ENCODE data around the gene FYB2. TPM values are rescaled to one million over a fixed set of nuclear protein-coding genes. Genes with fewer than 3 reads are reported as not detected.

FYB2 gene
- total RNA-seq, 2 donors from 2014 or later = 0.32 to 0.66 TPM

DNA sequence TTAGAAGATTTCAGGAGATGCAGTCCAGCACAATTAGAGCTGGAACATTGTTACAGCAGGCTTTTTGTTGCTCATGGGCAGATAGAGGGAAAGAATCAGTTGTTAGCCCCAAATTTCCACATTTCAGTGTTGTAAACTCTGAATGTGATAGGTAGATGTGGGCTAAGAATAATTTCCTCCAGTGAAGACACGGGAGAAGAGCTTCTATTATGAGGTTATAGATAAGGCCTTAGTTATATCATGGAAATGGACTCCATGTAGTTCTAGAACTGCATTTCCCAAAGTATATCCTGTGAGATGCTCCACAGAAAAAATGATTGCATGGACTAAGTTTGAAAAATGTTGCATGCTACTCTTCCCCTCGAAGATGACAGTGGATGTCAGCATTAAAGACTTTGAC, 109.2 kb downstream of the FYB2 start:
- TF ChIP-seq, protein P1, sequence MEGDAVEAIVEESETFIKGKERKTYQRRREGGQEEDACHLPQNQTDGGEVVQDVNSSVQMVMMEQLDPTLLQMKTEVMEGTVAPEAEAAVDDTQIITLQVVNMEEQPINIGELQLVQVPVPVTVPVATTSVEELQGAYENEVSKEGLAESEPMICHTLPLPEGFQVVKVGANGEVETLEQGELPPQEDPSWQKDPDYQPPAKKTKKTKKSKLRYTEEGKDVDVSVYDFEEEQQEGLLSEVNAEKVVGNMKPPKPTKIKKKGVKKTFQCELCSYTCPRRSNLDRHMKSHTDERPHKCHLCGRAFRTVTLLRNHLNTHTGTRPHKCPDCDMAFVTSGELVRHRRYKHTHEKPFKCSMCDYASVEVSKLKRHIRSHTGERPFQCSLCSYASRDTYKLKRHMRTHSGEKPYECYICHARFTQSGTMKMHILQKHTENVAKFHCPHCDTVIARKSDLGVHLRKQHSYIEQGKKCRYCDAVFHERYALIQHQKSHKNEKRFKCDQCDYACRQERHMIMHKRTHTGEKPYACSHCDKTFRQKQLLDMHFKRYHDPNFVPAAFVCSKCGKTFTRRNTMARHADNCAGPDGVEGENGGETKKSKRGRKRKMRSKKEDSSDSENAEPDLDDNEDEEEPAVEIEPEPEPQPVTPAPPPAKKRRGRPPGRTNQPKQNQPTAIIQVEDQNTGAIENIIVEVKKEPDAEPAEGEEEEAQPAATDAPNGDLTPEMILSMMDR (IDR thresholded peaks at IDR 0.05) = no peak
- no peak for DNase-seq
- Histone ChIP-seq H3K4me1 (no peaks in the 10 kb centered on the region), H3K9ac (ENCODE audit: low read depth in 2 of 2, low read length in 2 of 2) (no peak overlapping the region), H3K27me3 (no peaks in the 10 kb centered on the region), H3K36me3 (no peaks in the 10 kb centered on the region), H3K27ac (no peak overlapping the region), H3K9me3 (no peaks in the 10 kb centered on the region), H3K4me3 (no peak overlapping the region)
- intact Hi-C loops (cut with DNase I) = no loop called here

DNA sequence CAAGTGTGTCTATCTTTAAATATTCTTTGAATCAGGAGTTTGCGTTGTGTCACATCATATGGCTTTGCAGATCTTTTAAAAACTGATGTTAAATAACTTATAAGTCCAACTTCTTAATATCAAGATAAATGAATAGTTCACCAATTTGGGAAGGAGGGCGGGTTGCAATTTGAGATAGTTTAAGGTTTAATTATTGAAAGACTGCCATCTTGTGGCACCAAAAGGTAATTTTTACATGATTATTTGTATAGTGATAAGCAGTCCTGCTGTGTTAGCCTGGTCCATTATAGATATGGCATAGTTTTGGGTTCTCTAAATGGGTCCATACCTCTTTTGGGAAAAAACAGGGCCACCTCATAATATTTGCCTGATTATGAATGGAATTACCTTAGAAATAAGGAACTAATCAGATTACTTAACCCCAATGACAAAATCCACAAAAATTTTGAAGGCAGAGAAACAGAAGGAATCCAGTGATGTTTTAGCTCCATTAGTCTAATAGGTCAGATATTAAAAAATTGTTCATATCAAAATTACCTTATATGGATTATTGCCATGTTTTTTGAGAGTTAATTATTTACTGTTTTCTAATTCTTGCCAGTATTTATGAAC, 109.8 kb downstream of the FYB2 start:
- no peak for DNase-seq
- H3K9me3 ChIP-seq = no peaks in the 10 kb centered on the region
- no peak overlapping the region for H3K27ac ChIP-seq
- no peak overlapping the region for H3K9ac ChIP-seq (ENCODE audit: low read depth in 2 of 2, low read length in 2 of 2)
- no peaks in the 10 kb centered on the region for H3K27me3 ChIP-seq
- TF ChIP-seq, protein P1 (IDR thresholded peaks at IDR 0.05) = peak; percentile 30
- no peak overlapping the region for H3K4me3 ChIP-seq
- H3K36me3 ChIP-seq = no peaks in the 10 kb centered on the region
- no peaks in the 10 kb centered on the region for H3K4me1 ChIP-seq
- intact Hi-C loops (cut with DNase I) = no loop called here

DNA sequence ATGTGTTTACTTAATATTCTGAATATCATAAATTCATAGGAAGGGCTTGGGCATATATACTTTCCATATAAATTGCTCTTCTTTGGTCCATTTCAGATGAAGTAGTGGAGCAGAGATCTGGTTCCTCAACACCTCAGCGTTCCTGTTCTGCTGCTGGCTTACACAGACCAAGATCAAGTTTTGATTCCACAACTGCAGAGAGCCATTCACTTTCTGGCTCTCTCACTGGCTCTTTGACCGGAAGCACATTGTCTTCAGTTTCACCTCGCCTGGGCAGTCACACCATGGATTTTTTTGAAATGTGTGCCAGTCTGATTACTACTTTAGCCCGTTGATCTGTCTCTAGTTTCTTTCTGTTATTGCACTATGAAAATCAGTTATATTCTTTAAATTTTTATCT, 111.8 kb downstream of the FYB2 start:
- no peak overlapping the region for H3K4me3 ChIP-seq
- no peak overlapping the region for H3K9ac ChIP-seq (ENCODE audit: low read depth in 2 of 2, low read length in 2 of 2)

DNA sequence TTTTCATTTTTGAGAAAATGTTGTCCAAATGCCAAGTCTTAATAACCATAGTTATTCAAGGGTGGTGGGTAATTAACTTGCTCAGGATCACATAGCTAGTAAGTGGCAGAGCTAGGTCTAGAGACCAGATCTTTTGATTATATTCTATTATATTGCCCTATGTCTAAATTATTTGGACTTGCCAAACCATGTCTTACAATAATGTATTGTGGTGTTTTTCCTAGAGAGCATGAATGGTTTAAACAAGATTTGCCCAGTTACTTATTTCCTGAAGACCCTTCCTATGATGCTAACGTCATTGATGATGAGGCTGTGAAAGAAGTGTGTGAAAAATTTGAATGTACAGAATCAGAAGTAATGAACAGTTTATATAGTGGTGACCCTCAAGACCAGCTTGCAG, 115.5 kb downstream of the FYB2 start:
- Histone ChIP-seq H3K27ac (no peak overlapping the region), H3K27me3 (no peaks in the 10 kb centered on the region), H3K4me3 (no peak overlapping the region), H3K36me3 (no peaks in the 10 kb centered on the region), H3K9me3 (no peaks in the 10 kb centered on the region), H3K9ac (ENCODE audit: low read depth in 2 of 2, low read length in 2 of 2) (no peak overlapping the region), H3K4me1 (no peaks in the 10 kb centered on the region)
- intact Hi-C loops (cut with DNase I) = no loop called here
- DNase-seq = no peak
- TF ChIP-seq, protein P1 (IDR thresholded peaks at IDR 0.05) = no peak

More for the DNA sequence above, 111.8 kb downstream of the FYB2 start:
- TF ChIP-seq, protein P1 (IDR thresholded peaks at IDR 0.05) = no peak
- H3K27ac ChIP-seq = no peak overlapping the region
- H3K4me1 ChIP-seq = no peaks in the 10 kb centered on the region
- DNase-seq = no peak
- H3K36me3 ChIP-seq = no peaks in the 10 kb centered on the region
- intact Hi-C loops (cut with DNase I) = no loop called here
- no peaks in the 10 kb centered on the region for H3K27me3 ChIP-seq
- no peaks in the 10 kb centered on the region for H3K9me3 ChIP-seq

DNA sequence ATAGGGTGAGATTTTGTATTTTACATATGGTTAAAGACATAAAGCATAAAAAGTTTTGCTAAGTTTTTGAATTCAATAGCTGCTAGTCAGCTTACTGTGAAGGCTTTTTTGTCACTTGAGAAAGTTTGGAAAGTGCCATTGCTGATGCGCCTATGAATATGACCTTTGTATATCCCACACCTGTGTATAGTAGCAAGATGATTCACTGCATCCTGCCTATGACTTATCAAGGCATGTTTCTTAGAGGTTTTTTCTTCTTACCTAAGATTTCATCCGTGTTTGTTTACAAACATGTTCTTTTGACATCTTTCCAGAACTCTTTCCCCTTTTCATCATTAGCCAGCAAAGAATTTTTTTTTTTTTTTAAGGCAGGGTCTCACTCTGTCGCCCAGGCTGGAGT, 122.5 kb downstream of the FYB2 start:
- no peak for DNase-seq
- H3K27ac ChIP-seq = no peak overlapping the region
- TF ChIP-seq, protein P1 (IDR thresholded peaks at IDR 0.05) = no peak
- no peaks in the 10 kb centered on the region for H3K27me3 ChIP-seq
- intact Hi-C loops (cut with DNase I) = no loop called here
- H3K4me1 ChIP-seq = no peaks in the 10 kb centered on the region
- H3K9ac ChIP-seq (ENCODE audit: low read depth in 2 of 2, low read length in 2 of 2) = no peak overlapping the region
- H3K4me3 ChIP-seq = no peak overlapping the region
- H3K9me3 ChIP-seq = no peaks in the 10 kb centered on the region
- no peaks in the 10 kb centered on the region for H3K36me3 ChIP-seq

Measured in colonic mucosa (tissue), 4 donors.